HG02870 (cell line): ENCODE results near the gene PLSCR4.
"Not testable (repeated sequence)": the region's sequence is repeated elsewhere in the genome, so short reads cannot be mapped to it uniquely, and the experiment has no call there.

Experiments used
- ATAC-seq: cut with Tn5 transposase; IDR thresholded peaks from one replicate; pipeline ENCODE4 v1.9.1; 2021; ENCODE audit warnings: mild to moderate bottlenecking, moderate library complexity; ENCODE audit not compliant: unreplicated experiment

Gene PLSCR4

GRCh38 chr3:146250449-146251382 lies at the start of gene PLSCR4:
Gene PLSCR4, minus strand, starts transcription at chr3:146251105. Its CDS starts 29,034 bp downstream, at chr3:146222071.
- peak; percentile 43 for ATAC-seq

- ATAC-seq: not testable (repeated sequence)
These were observed 42.5 kb upstream of the PLSCR4 start for GRCh38 chr3:146293401-146293800.

GRCh38 chr3:146283781-146284445 lies 33.0 kb upstream of the PLSCR4 start:
- no peak for ATAC-seq

- no peak for ATAC-seq
These were observed 30.0 kb upstream of the PLSCR4 start for GRCh38 chr3:146280864-146281263.

- no peak for ATAC-seq
These were observed 29.0 kb upstream of the PLSCR4 start for GRCh38 chr3:146279951-146280350.

GRCh38 chr3:146279013-146279412 lies 28.1 kb upstream of the PLSCR4 start:
- ATAC-seq: no peak

- ATAC-seq: no peak
These were observed 27.2 kb upstream of the PLSCR4 start for GRCh38 chr3:146277953-146278631.

GRCh38 chr3:146275476-146275875 lies 24.6 kb upstream of the PLSCR4 start:
- no peak for ATAC-seq

- ATAC-seq: no peak
These were observed 23.9 kb upstream of the PLSCR4 start for GRCh38 chr3:146274833-146275232.

GRCh38 chr3:146273721-146274407 lies 23.0 kb upstream of the PLSCR4 start:
- no peak for ATAC-seq

GRCh38 chr3:146271180-146271579 lies 20.3 kb upstream of the PLSCR4 start:
- no peak for ATAC-seq

- ATAC-seq: no peak
These were observed 18.4 kb upstream of the PLSCR4 start for GRCh38 chr3:146269271-146269670.

GRCh38 chr3:146268535-146269219 lies 17.8 kb upstream of the PLSCR4 start:
- ATAC-seq: no peak

- no peak for ATAC-seq
These were observed 14.8 kb upstream of the PLSCR4 start for GRCh38 chr3:146265720-146266119.

- ATAC-seq: no peak
These were observed 11.6 kb upstream of the PLSCR4 start for GRCh38 chr3:146262371-146263110.

- ATAC-seq: no peak
These were observed 9.1 kb upstream of the PLSCR4 start for GRCh38 chr3:146259880-146260589.

GRCh38 chr3:146256851-146257486 lies 6.1 kb upstream of the PLSCR4 start:
- no peak for ATAC-seq

- ATAC-seq: not testable (repeated sequence)
These were observed 1.5 kb upstream of the PLSCR4 start for GRCh38 chr3:146252445-146252844.
